ENCODE data around the gene ARFRP1. TPM values are rescaled to one million over a fixed set of nuclear protein-coding genes. Genes with fewer than 3 reads are reported as not detected.

The ARFRP1 gene
- total RNA-seq, 4 donors from 2014 or later = 43.6 to 52.1 (median 46.7) TPM

- peaks cover 18 to 23% of the 10 kb centered on the region in 2 donors for H3K36me3 ChIP-seq
- no peaks in the 10 kb centered on the region for H3K9me3 ChIP-seq
- peak overlapping the region in 1 of 3 donors; percentile 86 for H3K27ac ChIP-seq
- H3K27me3 ChIP-seq = no peaks in the 10 kb centered on the region
- H3K4me1 ChIP-seq = peaks cover 17% of the 10 kb centered on the region in 2 donors
- no peak for DNase-seq
- no peak for TF ChIP-seq POLR2A (IDR thresholded peaks at IDR 0.05)
- TF ChIP-seq, protein P1, sequence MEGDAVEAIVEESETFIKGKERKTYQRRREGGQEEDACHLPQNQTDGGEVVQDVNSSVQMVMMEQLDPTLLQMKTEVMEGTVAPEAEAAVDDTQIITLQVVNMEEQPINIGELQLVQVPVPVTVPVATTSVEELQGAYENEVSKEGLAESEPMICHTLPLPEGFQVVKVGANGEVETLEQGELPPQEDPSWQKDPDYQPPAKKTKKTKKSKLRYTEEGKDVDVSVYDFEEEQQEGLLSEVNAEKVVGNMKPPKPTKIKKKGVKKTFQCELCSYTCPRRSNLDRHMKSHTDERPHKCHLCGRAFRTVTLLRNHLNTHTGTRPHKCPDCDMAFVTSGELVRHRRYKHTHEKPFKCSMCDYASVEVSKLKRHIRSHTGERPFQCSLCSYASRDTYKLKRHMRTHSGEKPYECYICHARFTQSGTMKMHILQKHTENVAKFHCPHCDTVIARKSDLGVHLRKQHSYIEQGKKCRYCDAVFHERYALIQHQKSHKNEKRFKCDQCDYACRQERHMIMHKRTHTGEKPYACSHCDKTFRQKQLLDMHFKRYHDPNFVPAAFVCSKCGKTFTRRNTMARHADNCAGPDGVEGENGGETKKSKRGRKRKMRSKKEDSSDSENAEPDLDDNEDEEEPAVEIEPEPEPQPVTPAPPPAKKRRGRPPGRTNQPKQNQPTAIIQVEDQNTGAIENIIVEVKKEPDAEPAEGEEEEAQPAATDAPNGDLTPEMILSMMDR (IDR thresholded peaks at IDR 0.05) = no peak
- intact Hi-C loops (cut with DNase I) = no loop called here
- WGBS, 2 donors = 58 to 63% methylated on average over 13 of the region's 13 CpGs
- peak overlapping the region in 1 of 3 donors; percentile 53 for H3K4me3 ChIP-seq (replicated peaks in 1 of 3)
Observed at GRCh38 chr20:63659370-63659769, 48.4 kb downstream of the ARFRP1 start.

GRCh38 chr20:63658749-63659187 lies 49.0 kb downstream of the ARFRP1 start:
- Histone ChIP-seq H3K27me3 (no peaks in the 10 kb centered on the region), H3K9me3 (no peaks in the 10 kb centered on the region), H3K4me3 (replicated peaks in 1 of 3) (peak overlapping the region; percentile 3 to 80 (median 53)), H3K27ac (peak overlapping the region in 2 of 3 donors; percentile 76 to 86), H3K4me1 (peaks cover 19 to 21% of the 10 kb centered on the region in 2 donors), H3K36me3 (peaks cover 18 to 23% of the 10 kb centered on the region in 2 donors)
- intact Hi-C loops (cut with DNase I) = no loop called here
- TF ChIP-seq, protein P1 (IDR thresholded peaks at IDR 0.05) = no peak
- TF ChIP-seq POLR2A (IDR thresholded peaks at IDR 0.05) = no peak
- WGBS, 2 donors = 0 to 4% methylated on average over 9 to 17 of the region's 25 CpGs
- peak in 1 of 2 donors; percentile 25 for DNase-seq

DNA sequence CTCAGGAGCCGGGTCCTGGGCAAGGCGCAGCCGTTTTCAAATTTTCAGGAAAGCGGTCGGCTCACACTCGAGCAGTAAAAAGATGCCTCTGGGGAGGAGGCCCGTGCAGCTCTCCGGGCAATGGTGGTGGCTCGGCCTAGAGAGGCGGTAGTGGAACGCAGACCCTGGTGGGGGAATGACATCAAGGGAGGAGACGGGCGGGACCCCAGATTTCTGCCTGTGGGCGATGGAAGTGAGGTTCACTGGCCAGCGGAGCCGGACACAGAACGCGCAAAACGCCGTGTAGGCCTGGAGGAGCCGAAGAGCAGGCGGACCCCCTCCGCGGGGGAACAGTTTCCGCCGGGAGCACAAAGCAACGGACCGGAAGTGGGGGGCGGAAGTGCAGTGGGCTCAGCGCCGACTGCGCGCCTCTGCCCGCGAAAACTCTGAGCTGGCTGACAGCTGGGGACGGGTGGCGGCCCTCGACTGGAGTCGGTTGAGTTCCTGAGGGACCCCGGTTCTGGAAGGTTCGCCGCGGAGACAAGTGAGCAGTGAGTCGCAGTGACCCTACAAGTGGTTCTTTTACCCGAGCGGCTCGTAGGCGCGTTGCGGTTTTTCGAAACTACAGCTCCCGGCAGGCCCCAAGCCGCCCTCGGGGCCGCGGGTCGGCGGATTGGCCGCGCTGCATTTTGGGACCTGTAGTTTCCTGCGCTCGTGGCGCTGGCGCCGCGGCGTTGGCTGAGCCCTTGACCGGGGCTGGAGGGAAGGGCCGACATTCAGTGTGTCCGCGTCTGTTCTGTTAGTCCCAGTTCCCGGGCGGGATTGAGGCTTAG lies 49.6 kb downstream of the ARFRP1 start, which contains the start of gene RTEL1:
Gene RTEL1, plus strand, starts transcription at position 376 of the 812 bp plus-strand sequence. CDS start 1,091 bp downstream, outside the sequence.
- peaks cover 14 to 16% of the 10 kb centered on the region in 2 donors for H3K36me3 ChIP-seq
- WGBS, 2 donors = 5 to 7% methylated on average over 11 to 26 of the region's 73 CpGs
- no peaks in the 10 kb centered on the region for H3K27me3 ChIP-seq
- peak within 1 kb of the TSS; percentile 10 to 80 (median 53) for H3K4me3 ChIP-seq (replicated peaks in 1 of 3)
- DNase-seq = peak; percentile 92 to 93
- TF ChIP-seq POLR2A (IDR thresholded peaks at IDR 0.05) = peak in 1 of 2 donors; percentile 45
- TF ChIP-seq, protein P1 (IDR thresholded peaks at IDR 0.05) = peak in 4 of 6 experiments; percentile 7 to 35 (median 30)
- H3K9me3 ChIP-seq = no peaks in the 10 kb centered on the region
- peaks cover 21 to 24% of the 10 kb centered on the region in 2 donors for H3K4me1 ChIP-seq
- peak within 1 kb of the TSS; percentile 49 to 86 (median 76) for H3K27ac ChIP-seq
- intact Hi-C loops (cut with DNase I) = no loop called here

DNA sequence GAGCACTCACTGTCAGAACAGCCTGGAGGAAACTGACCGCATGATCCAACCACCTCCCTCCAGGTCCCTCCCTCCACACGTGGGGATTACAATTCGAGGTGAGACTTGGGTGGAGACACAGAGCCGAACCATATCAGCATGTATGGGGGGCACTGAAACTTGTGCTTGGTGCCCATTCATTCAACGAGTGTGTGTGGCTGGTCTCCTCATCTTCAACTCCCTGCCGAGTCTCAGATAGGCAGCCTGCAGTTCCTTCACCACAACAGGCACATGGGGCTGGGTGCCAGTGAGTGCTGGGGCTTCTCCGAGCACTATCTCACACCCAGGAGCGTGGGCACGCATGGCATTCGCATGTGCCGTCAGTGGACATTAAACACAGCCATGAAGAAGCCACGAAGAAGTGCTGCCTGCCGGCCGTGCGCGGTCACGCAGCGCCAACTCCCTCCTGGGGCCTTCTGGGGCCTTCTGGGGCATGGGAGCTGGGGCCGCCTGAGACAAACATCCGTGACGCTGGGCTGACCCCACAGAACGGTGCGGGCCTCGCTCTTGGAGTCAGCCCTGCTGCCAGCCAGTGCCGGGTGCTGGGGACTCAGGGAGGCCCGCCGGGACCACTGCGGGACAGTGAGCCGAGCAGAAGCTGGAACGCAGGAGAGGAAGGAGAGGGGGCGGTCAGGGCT lies 50.4 kb downstream of the ARFRP1 start:
- TF ChIP-seq POLR2A (IDR thresholded peaks at IDR 0.05) = no peak
- TF ChIP-seq, protein P1 (IDR thresholded peaks at IDR 0.05) = no peak
- intact Hi-C loops (cut with DNase I) = no loop called here
- Histone ChIP-seq H3K36me3 (peaks cover 7 to 9% of the 10 kb centered on the region in 2 donors), H3K4me1 (peaks cover 21 to 26% of the 10 kb centered on the region in 2 donors), H3K27ac (peak overlapping the region; percentile 49 to 86 (median 76)), H3K27me3 (no peaks in the 10 kb centered on the region), H3K9me3 (no peaks in the 10 kb centered on the region), H3K4me3 (replicated peaks in 1 of 3) (peak overlapping the region in 1 of 3 donors; percentile 53)
- 40 to 59% methylated on average over 12 to 22 of the region's 31 CpGs for WGBS, 2 donors
- DNase-seq = no peak
